ENCODE data around the gene GRK5.
"Not testable (repeated sequence)": the region's sequence is repeated elsewhere in the genome, so short reads cannot be mapped to it uniquely, and the experiment has no call there.

The GRK5 gene

GRCh38 chr10:119431034-119431772, 223.8 kb downstream of the GRK5 start:
- no peaks in the 10 kb centered on the region for H3K9me3 ChIP-seq
- DNase-seq: no peak
- no peaks in the 10 kb centered on the region for H3K4me1 ChIP-seq
- H3K4me3 ChIP-seq (ENCODE audit: low read depth, low read length): no peak overlapping the region
- TF ChIP-seq, protein P1, sequence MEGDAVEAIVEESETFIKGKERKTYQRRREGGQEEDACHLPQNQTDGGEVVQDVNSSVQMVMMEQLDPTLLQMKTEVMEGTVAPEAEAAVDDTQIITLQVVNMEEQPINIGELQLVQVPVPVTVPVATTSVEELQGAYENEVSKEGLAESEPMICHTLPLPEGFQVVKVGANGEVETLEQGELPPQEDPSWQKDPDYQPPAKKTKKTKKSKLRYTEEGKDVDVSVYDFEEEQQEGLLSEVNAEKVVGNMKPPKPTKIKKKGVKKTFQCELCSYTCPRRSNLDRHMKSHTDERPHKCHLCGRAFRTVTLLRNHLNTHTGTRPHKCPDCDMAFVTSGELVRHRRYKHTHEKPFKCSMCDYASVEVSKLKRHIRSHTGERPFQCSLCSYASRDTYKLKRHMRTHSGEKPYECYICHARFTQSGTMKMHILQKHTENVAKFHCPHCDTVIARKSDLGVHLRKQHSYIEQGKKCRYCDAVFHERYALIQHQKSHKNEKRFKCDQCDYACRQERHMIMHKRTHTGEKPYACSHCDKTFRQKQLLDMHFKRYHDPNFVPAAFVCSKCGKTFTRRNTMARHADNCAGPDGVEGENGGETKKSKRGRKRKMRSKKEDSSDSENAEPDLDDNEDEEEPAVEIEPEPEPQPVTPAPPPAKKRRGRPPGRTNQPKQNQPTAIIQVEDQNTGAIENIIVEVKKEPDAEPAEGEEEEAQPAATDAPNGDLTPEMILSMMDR (IDR thresholded peaks at IDR 0.05; ENCODE audit: low read depth, low read length): no peak
- no peaks in the 10 kb centered on the region for H3K27me3 ChIP-seq
- peaks cover 5% of the 10 kb centered on the region for H3K36me3 ChIP-seq

- peaks cover 2% of the 10 kb centered on the region for H3K36me3 ChIP-seq
- H3K4me3 ChIP-seq (ENCODE audit: low read depth, low read length): no peak overlapping the region
- H3K4me1 ChIP-seq: no peaks in the 10 kb centered on the region
- DNase-seq: no peak
- H3K27me3 ChIP-seq: no peaks in the 10 kb centered on the region
- TF ChIP-seq, protein P1 (IDR thresholded peaks at IDR 0.05; ENCODE audit: low read depth, low read length): no peak
- no peaks in the 10 kb centered on the region for H3K9me3 ChIP-seq
Measured at GRCh38 chr10:119431773-119432135, 224.4 kb downstream of the GRK5 start.

- H3K36me3 ChIP-seq; H3K4me3 ChIP-seq (ENCODE audit: low read depth, low read length); H3K4me1 ChIP-seq; H3K9me3 ChIP-seq; DNase-seq; H3K27me3 ChIP-seq: not testable (repeated sequence)
Measured at GRCh38 chr10:119434942-119435341, 227.6 kb downstream of the GRK5 start.

- no peaks in the 10 kb centered on the region for H3K27me3 ChIP-seq
- TF ChIP-seq, protein P1 (IDR thresholded peaks at IDR 0.05; ENCODE audit: low read depth, low read length): no peak
- H3K4me1 ChIP-seq: no peaks in the 10 kb centered on the region
- H3K9me3 ChIP-seq: no peaks in the 10 kb centered on the region
- H3K4me3 ChIP-seq (ENCODE audit: low read depth, low read length): no peak overlapping the region
- no peaks in the 10 kb centered on the region for H3K36me3 ChIP-seq
- no peak for DNase-seq
Measured at GRCh38 chr10:119438717-119439116, 231.3 kb downstream of the GRK5 start.

GRCh38 chr10:119439922-119440321, 232.6 kb downstream of the GRK5 start:
- Histone ChIP-seq H3K4me3 (ENCODE audit: low read depth, low read length) (no peak overlapping the region), H3K27me3 (no peaks in the 10 kb centered on the region), H3K36me3 (no peaks in the 10 kb centered on the region), H3K9me3 (no peaks in the 10 kb centered on the region), H3K4me1 (no peaks in the 10 kb centered on the region)
- TF ChIP-seq, protein P1 (IDR thresholded peaks at IDR 0.05; ENCODE audit: low read depth, low read length): no peak
- DNase-seq: no peak

DNA sequence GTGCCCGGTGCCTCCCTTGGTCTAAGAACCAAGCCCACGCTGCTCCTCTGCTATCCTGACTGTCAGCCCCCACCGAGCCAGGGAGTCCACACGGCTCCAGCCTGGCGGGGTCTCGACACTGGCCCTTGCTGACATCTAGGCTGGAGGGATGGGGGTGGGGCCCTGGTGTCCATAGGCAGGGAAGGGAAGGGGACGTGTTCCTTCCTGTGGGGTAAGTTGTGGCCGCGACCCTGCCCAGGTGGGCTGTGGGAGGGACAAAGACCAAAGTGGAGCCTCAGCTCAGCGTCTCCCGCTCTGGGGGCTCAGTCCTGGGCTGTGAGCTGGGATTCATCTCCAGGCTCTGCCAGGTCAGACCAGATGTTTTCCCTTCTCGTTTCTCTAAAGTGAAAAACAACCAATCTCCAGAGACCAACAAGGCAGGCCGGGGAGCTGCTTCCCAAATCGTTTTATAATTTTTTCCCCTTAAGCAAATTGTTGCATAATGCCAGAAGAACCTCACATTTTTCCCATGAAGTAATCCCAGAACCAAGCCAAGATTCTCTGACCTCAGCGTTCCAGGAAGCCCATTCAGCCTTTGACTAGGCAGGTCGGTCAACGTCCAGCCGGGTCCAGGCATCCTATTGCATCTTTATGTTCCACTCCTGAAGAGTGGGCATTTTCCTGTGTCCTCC, 233.9 kb downstream of the GRK5 start:
- no peak overlapping the region for H3K4me3 ChIP-seq (ENCODE audit: low read depth, low read length)
- no peaks in the 10 kb centered on the region for H3K9me3 ChIP-seq
- TF ChIP-seq, protein P1 (IDR thresholded peaks at IDR 0.05; ENCODE audit: low read depth, low read length): no peak
- H3K4me1 ChIP-seq: no peaks in the 10 kb centered on the region
- H3K27me3 ChIP-seq: no peaks in the 10 kb centered on the region
- no peak for DNase-seq
- no peaks in the 10 kb centered on the region for H3K36me3 ChIP-seq
